Esophagus squamous epithelium (tissue), 5 donors: ENCODE results near the gene GRID2. TPM values are rescaled to one million over a fixed set of nuclear protein-coding genes. Genes with fewer than 3 reads are reported as not detected.
"Not testable (repeated sequence)": the region's sequence is repeated elsewhere in the genome, so short reads cannot be mapped to it uniquely, and the experiment has no call there.

Experiments used
- DNase-seq: peaks from one replicate; lab custom pipeline; 2025; lab: John Stamatoyannopoulos, UW
- H3K27ac ChIP-seq, 4 donors: fragments of 200-600 bp; sonication (generic); one replicate each; pipeline ENCODE4 v1.5.1; 2016 to 2019; ENCODE audit warnings: mild to moderate bottlenecking in 1 of 4
- H3K27me3 ChIP-seq, 4 donors: fragments of 200-600 bp; sonication (generic); 1 replicate in 3 of 4; 2 replicates in 1 of 4; pipeline versions ENCODE4 v1.5.1 to v1.6.0; 2017 to 2021; ENCODE audit warnings: antibody characterized with exemption in 1 of 4
- H3K36me3 ChIP-seq, 3 donors: fragments of 200-600 bp; sonication (generic); one replicate each; pipeline ENCODE4 v1.5.1; 2016 to 2019
- H3K4me1 ChIP-seq, 3 donors: fragments of 200-600 bp; sonication (generic); one replicate each; pipeline ENCODE4 v1.5.1; 2017 to 2019
- H3K4me3 ChIP-seq, 4 donors: fragments of 200-600 bp; sonication (generic); 1 replicate in 3 of 4; 2 replicates in 1 of 4; pipeline ENCODE4 v1.5.1; 2016 to 2019; ENCODE audit warnings: mild to moderate bottlenecking in 2 of 4, moderate library complexity in 1 of 4
- H3K9me3 ChIP-seq, 3 donors: fragments of 200-600 bp; sonication (generic); one replicate each; pipeline ENCODE4 v1.5.1; 2016 to 2019
- POLR2A ChIP-seq, 4 donors: fragments of 450-650 bp; IDR thresholded peaks; one replicate each; pipeline ENCODE4 v1.6.1; 2017; ENCODE audit warnings: antibody characterized with exemption in 4 of 4, mild to moderate bottlenecking in 4 of 4, moderate library complexity in 3 of 4
- WGBS, 2 donors: methylation state at CpG; one replicate each; pipeline ENCODE4 v1.1.5; 2018; 5-methylcytosine and 5-hydroxymethylcytosine counted together
- intact Hi-C: fragments of 100-400 bp; cut with DNase I; formaldehyde crosslinking; loops from one replicate; pipeline ENCODE4 v1.15.0; 2022
- total RNA-seq, 4 donors: library from RNA; depleted of rRNA; stranded (reverse); fragments of >200 nt; gene quantifications; one replicate each; pipeline ENCODE4 v1.1.0, GENCODE V29; 2016
- TF ChIP-seq, protein P1 (sequence below), 6 experiments: fragments of 450-650 bp in 4 of 6; fragments of 200-600 bp in 2 of 6; sonication (generic) in 2 of 6; IDR thresholded peaks; one replicate each; pipeline ENCODE4 v1.5.1; 2016 to 2019; ENCODE audit warnings: antibody characterized with exemption in 6 of 6, mild to moderate bottlenecking in 4 of 6, moderate library complexity in 4 of 6
- donor health status: DM: yes; HTN: yes; CAD: no.

The GRID2 gene
- total RNA-seq, 4 donors from 2014 or later, result not detected

DNA sequence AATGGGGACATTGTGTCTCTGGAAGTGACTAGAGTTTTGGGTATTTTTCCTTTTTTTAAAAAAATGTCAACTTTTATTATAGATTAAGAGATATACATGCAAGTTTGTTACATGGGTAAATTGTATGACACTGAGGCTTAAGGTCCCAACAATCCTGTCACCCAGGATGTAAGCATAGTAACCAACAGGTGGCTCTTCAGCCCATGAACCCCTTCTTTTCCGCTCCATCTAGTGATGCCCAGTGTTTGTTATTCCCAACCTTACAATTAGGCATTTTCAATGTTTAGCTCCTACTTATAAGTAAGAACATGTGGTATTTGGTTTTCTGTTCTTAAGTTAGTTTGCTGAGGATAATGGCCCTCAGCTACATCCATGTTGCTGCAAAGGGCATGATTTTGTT lies 102.7 kb downstream of the GRID2 start:
- DNase-seq, result no peak
- Histone ChIP-seq H3K4me1 (no peaks in the 10 kb centered on the region), H3K36me3 (no peaks in the 10 kb centered on the region), H3K27ac (no peak overlapping the region), H3K9me3 (no peaks in the 10 kb centered on the region), H3K4me3 (no peak overlapping the region), H3K27me3 (no peaks in the 10 kb centered on the region)
- WGBS, 2 donors, result 82 to 93% methylated on average over 1 of the region's 1 CpG
- intact Hi-C loops, result no loop called here
- TF ChIP-seq, protein P1, sequence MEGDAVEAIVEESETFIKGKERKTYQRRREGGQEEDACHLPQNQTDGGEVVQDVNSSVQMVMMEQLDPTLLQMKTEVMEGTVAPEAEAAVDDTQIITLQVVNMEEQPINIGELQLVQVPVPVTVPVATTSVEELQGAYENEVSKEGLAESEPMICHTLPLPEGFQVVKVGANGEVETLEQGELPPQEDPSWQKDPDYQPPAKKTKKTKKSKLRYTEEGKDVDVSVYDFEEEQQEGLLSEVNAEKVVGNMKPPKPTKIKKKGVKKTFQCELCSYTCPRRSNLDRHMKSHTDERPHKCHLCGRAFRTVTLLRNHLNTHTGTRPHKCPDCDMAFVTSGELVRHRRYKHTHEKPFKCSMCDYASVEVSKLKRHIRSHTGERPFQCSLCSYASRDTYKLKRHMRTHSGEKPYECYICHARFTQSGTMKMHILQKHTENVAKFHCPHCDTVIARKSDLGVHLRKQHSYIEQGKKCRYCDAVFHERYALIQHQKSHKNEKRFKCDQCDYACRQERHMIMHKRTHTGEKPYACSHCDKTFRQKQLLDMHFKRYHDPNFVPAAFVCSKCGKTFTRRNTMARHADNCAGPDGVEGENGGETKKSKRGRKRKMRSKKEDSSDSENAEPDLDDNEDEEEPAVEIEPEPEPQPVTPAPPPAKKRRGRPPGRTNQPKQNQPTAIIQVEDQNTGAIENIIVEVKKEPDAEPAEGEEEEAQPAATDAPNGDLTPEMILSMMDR (IDR thresholded peaks at IDR 0.05), result no peak
- TF ChIP-seq POLR2A (IDR thresholded peaks at IDR 0.05), result no peak

DNA sequence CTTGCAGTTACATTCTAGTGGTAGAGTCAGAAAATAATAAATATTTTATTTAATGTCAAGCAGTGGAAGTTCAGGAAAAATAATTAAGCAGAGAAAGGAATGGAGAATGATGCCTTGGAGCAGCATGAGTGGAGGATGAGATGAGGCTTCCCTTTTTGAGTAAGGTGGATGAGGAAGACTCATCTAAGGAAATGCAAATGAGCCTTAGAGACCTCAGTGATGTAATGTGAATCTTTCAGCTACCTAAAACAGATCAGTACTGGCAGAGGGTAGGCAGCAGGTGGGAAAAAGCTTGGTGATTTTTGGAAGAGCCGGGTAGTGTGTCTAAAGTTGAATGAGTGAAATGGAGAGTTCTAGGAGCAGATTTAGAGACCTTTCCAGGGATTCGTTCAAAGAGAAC lies 118.2 kb downstream of the GRID2 start:
- no peaks in the 10 kb centered on the region for H3K27me3 ChIP-seq
- DNase-seq, result no peak
- intact Hi-C loops, result no loop called here
- WGBS, 2 donors, result 56 to 60% methylated on average over 2 of the region's 2 CpGs
- TF ChIP-seq POLR2A (IDR thresholded peaks at IDR 0.05), result no peak
- TF ChIP-seq, protein P1 (IDR thresholded peaks at IDR 0.05), result no peak
- no peaks in the 10 kb centered on the region for H3K36me3 ChIP-seq
- no peaks in the 10 kb centered on the region for H3K9me3 ChIP-seq
- no peaks in the 10 kb centered on the region for H3K4me1 ChIP-seq
- no peak overlapping the region for H3K4me3 ChIP-seq
- H3K27ac ChIP-seq, result no peak overlapping the region

DNA sequence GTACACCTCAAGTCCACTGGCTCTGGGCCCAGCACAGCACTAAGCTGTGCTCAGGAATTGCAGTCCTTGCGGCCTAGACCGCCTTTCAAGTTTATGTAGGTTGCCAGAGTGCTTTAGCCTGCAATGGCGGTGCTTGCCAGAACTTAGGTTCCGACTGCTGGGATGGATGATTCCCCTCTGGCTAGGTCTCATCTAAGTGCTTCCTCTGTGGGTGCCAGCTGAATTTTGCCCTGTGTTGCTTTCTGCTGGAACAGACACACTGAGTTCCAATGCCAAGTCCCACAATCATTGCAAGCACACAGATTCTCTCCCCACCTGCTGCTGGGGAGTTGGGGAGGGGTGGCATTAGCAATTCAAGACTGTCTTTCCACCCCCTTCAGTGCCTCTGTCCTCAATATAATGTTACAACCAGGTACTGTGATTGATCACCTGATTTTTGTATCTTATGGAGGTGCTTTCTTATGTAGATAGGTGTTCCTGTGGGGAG lies 129.5 kb downstream of the GRID2 start:
- Histone ChIP-seq H3K4me1 (no peaks in the 10 kb centered on the region), H3K9me3 (no peaks in the 10 kb centered on the region), H3K27me3 (no peaks in the 10 kb centered on the region), H3K4me3 (no peak overlapping the region), H3K27ac (no peak overlapping the region), H3K36me3 (no peaks in the 10 kb centered on the region)
- intact Hi-C loops, result no loop called here
- WGBS, 2 donors, result 96 to 100% methylated on average over 4 of the region's 4 CpGs
- no peak for TF ChIP-seq POLR2A (IDR thresholded peaks at IDR 0.05)
- TF ChIP-seq, protein P1 (IDR thresholded peaks at IDR 0.05), result no peak
- DNase-seq, result no peak

DNA sequence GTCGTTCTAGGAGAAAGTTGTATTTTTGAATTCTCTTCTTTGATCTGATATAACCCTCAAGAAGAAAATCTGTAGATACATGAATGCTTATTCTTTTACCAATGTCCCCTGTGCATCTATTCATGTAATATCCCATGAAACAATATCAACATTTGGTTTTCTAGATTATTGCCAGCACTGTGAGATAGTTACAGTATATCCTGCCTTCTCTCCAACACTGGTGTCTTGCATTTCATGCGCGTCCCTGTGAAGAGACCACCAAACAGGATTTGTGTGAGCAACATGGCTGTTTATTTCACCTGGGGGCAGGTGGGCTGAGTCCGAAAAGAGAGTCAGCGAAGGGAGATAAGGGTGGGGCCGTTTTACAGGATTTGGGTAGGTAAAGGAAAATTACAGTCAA lies 135.0 kb downstream of the GRID2 start:
- H3K4me3 ChIP-seq, H3K27ac ChIP-seq, H3K4me1 ChIP-seq, intact Hi-C loops, H3K27me3 ChIP-seq, H3K36me3 ChIP-seq, H3K9me3 ChIP-seq, DNase-seq: not testable (repeated sequence)
- 62 to 68% methylated on average over 3 to 5 of the region's 6 CpGs for WGBS, 2 donors

DNA sequence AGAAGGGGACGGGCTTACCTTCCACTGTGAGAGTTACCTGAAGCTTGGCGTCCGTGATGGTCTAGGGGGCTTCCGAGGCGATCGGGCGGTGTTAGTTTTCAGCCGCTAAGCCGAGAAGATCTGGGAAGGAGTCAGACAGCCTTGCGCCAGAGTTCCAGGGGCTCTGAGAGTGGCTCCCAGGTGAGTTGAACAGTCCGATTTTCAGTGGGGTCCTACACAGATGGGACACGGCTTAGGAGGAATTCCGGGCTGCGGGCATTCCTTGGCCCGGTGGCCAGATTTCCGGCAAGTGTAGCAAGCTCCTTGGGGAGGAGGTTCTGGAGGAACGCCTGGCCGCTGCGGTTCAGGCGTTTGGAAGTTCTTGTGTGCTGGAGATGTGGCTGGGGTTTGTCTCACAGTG lies 138.4 kb downstream of the GRID2 start:
- H3K4me3 ChIP-seq, H3K27ac ChIP-seq, H3K36me3 ChIP-seq, H3K9me3 ChIP-seq, intact Hi-C loops, H3K4me1 ChIP-seq, H3K27me3 ChIP-seq, DNase-seq: not testable (repeated sequence)
- WGBS, 2 donors, result 88% methylated on average over 8 of the region's 20 CpGs; no CpG with 5 or more reads in 1 of the 2 donors

DNA sequence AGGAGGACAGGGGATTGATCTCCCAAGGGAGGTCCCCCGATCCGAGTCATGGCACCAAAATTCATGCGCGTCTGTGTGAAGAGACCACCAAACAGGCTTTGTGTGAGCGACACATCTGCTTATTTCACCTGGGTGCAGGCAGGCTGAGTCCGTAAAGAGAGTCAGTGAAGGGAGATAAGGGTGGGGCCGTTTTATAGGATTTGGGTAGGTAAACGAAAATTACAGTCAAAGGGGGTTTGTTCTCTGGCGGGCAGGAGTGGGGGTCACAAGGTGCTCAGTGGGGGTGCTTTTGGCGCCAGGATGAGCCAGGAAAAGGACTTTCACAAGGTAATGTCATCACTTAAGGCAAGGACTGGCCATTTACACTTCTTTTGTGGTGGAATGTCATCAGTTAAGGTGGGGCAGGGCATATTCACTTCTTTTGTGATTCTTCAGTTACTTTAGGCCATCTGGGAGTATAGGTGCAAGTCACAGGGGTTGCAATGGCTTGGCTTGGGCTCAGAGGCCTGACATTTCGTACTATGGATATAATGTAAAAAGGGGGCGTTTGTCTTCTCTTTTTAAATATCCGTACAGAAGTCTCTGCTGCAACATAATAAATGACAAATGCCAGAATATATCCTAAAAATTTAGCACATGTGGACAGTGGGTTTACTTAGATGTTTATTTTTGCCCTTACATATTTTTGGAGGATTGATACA lies 140.5 kb downstream of the GRID2 start:
- WGBS, 2 donors, result 75 to 87% methylated on average over 12 to 13 of the region's 13 CpGs
- DNase-seq, H3K9me3 ChIP-seq, H3K4me1 ChIP-seq, H3K4me3 ChIP-seq, H3K27me3 ChIP-seq, intact Hi-C loops, H3K36me3 ChIP-seq, H3K27ac ChIP-seq: not testable (repeated sequence)
